ENCODE results near the gene ADGRL3.
"Not testable (repeated sequence)": the region's sequence is repeated elsewhere in the genome, so short reads cannot be mapped to it uniquely, and the experiment has no call there.

The ADGRL3 gene

DNA sequence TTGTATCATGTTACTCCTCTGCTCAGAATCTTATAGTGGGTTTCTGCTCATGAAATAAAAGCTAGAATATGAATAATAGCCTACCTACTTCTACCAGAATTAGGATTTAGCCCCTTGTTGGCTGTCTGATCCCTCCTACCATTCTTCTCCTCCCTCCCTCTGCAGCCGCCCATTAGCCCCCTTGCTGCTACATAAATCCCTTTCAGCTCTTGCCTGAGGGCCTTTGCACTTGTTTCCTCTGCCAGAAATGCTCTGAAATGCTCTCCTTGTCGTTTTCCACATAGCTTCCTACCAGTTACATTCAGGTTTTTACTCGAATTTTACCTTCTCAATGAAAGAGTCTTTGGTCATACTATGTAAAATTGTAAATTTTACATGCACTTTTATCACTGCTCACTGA is 159.2 kb downstream of the ADGRL3 start (continued):
- no peak for TF ChIP-seq ZNF677 (tag by site-specific recombination; IDR thresholded peaks at IDR 0.05)

DNA sequence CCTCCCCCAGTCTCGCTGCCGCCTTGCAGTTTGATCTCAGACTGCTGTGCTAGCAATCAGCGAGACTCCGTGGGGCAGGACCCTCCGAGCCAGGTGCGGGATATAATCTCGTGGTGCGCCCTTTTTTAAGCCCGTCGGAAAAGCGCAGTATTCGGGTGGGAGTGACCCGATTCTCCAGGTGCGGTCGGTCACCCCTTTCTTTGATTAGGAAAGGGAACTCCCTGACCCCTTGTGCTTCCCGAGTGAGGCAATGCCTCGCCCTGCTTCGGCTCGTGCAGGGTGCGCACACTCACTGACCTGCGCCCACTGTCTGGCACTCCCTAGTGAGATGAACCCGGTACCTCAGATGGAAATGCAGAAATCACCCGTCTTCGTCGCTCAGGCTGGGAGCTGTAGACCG is 172.7 kb downstream of the ADGRL3 start:
- H3K27ac ChIP-seq (ENCODE audit: extremely low read depth, low read depth, low read length); H3K9me3 ChIP-seq (ENCODE audit: control insufficient read depth, insufficient read depth, low read depth, low read length); H3K4me3 ChIP-seq (ENCODE audit: low read depth, low read length); POLR2A ChIA-PET; H3K36me3 ChIP-seq (ENCODE audit: control insufficient read depth in 2 of 2, insufficient read depth in 1 of 2, low read length in 2 of 2); CTCF ChIA-PET: not testable (repeated sequence)
- H3K4me1 ChIP-seq (ENCODE audit: control insufficient read depth, insufficient read depth, low read length), result peaks cover 10% of the 10 kb centered on the region; the same call in 1 of the 2 replicates

DNA sequence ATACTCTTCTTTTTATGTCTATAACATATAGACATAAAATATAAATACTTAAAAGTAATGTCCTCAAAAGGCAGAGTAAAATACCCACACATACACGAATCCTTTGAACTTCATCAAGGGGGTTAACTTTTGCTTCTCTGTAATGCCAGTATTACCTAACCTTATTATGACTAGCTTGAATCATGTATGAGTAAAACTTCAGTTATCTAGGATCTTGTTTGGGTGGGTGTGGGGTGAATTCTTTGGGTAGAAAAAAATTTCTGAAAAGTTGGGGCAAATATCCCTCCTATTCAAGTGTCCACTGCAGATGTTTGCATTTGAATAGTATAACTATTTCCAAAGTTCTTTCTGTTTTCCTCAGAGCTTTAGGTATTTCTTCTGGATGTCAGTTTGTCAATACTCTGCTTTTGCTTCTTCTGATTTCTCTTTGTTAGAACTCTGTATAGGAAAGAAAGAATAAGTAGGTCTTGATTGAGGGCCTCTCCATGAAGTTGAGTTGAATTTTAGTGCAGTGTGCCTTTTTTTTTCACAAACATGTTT is 173.8 kb downstream of the ADGRL3 start:
- ChIA-PET CTCF (interaction anchor here (0.6 kb wide), 1 partner anchor 249 kb away, joined by 3 read pairs; no protein-coding TSS in a partner anchor), POLR2A (no interaction called here)
- no peak overlapping the region for H3K27ac ChIP-seq (ENCODE audit: extremely low read depth, low read depth, low read length)
- TF ChIP-seq FEZF1 (tag by site-specific recombination; IDR thresholded peaks at IDR 0.05) (no peak), ZNF549 (tag by site-specific recombination; IDR thresholded peaks at IDR 0.05) (no peak), ZNF558 (tag by site-specific recombination; IDR thresholded peaks at IDR 0.05) (no peak), KLF16 (tag by site-specific recombination; IDR thresholded peaks at IDR 0.05) (no peak), ZNF596 (tag by site-specific recombination; IDR thresholded peaks at IDR 0.05) (no peak), ZNF473 (tag by site-specific recombination; IDR thresholded peaks at IDR 0.05) (no peak), YY2 (tag by site-specific recombination; IDR thresholded peaks at IDR 0.05) (no peak), ZEB2 (tag by site-specific recombination; IDR thresholded peaks at IDR 0.05) (no peak), ZNF701 (tag by site-specific recombination; IDR thresholded peaks at IDR 0.05) (no peak), YY1 (tag by site-specific recombination; IDR thresholded peaks at IDR 0.05) (no peak), ZNF600 (tag by site-specific recombination; IDR thresholded peaks at IDR 0.05) (no peak), ZNF792 (tag by site-specific recombination; IDR thresholded peaks at IDR 0.05) (no peak), ZNF514 (tag by site-specific recombination; IDR thresholded peaks at IDR 0.05) (no peak), KLF8 (tag by site-specific recombination; IDR thresholded peaks at IDR 0.05) (no peak), ZNF791 (tag by site-specific recombination; IDR thresholded peaks at IDR 0.05) (no peak), ZNF266 (tag by site-specific recombination; IDR thresholded peaks at IDR 0.05; ENCODE audit: low read depth) (no peak), KLF10 (tag by site-specific recombination; IDR thresholded peaks at IDR 0.05) (no peak)
- TF ChIP-seq, protein P1, sequence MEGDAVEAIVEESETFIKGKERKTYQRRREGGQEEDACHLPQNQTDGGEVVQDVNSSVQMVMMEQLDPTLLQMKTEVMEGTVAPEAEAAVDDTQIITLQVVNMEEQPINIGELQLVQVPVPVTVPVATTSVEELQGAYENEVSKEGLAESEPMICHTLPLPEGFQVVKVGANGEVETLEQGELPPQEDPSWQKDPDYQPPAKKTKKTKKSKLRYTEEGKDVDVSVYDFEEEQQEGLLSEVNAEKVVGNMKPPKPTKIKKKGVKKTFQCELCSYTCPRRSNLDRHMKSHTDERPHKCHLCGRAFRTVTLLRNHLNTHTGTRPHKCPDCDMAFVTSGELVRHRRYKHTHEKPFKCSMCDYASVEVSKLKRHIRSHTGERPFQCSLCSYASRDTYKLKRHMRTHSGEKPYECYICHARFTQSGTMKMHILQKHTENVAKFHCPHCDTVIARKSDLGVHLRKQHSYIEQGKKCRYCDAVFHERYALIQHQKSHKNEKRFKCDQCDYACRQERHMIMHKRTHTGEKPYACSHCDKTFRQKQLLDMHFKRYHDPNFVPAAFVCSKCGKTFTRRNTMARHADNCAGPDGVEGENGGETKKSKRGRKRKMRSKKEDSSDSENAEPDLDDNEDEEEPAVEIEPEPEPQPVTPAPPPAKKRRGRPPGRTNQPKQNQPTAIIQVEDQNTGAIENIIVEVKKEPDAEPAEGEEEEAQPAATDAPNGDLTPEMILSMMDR (tag by site-specific recombination; IDR thresholded peaks at IDR 0.05), result no peak
- TF ChIP-seq, protein P2, sequence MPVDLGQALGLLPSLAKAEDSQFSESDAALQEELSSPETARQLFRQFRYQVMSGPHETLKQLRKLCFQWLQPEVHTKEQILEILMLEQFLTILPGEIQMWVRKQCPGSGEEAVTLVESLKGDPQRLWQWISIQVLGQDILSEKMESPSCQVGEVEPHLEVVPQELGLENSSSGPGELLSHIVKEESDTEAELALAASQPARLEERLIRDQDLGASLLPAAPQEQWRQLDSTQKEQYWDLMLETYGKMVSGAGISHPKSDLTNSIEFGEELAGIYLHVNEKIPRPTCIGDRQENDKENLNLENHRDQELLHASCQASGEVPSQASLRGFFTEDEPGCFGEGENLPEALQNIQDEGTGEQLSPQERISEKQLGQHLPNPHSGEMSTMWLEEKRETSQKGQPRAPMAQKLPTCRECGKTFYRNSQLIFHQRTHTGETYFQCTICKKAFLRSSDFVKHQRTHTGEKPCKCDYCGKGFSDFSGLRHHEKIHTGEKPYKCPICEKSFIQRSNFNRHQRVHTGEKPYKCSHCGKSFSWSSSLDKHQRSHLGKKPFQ (tag by site-specific recombination; IDR thresholded peaks at IDR 0.05), result no peak
- TF ChIP-seq, protein P3, sequence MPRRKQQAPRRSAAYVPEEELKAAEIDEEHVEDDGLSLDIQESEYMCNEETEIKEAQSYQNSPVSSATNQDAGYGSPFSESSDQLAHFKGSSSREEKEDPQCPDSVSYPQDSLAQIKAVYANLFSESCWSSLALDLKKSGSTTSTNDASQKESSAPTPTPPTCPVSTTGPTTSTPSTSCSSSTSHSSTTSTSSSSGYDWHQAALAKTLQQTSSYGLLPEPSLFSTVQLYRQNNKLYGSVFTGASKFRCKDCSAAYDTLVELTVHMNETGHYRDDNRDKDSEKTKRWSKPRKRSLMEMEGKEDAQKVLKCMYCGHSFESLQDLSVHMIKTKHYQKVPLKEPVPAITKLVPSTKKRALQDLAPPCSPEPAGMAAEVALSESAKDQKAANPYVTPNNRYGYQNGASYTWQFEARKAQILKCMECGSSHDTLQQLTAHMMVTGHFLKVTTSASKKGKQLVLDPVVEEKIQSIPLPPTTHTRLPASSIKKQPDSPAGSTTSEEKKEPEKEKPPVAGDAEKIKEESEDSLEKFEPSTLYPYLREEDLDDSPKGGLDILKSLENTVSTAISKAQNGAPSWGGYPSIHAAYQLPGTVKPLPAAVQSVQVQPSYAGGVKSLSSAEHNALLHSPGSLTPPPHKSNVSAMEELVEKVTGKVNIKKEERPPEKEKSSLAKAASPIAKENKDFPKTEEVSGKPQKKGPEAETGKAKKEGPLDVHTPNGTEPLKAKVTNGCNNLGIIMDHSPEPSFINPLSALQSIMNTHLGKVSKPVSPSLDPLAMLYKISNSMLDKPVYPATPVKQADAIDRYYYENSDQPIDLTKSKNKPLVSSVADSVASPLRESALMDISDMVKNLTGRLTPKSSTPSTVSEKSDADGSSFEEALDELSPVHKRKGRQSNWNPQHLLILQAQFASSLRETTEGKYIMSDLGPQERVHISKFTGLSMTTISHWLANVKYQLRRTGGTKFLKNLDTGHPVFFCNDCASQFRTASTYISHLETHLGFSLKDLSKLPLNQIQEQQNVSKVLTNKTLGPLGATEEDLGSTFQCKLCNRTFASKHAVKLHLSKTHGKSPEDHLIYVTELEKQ (tag by site-specific recombination; IDR thresholded peaks at IDR 0.05; ENCODE audit: borderline replicate concordance), result no peak
- H3K4me1 ChIP-seq (ENCODE audit: control insufficient read depth, insufficient read depth, low read length), result peaks cover 10% of the 10 kb centered on the region; the same call in 1 of the 2 replicates
- no peaks in the 10 kb centered on the region for H3K36me3 ChIP-seq (ENCODE audit: control insufficient read depth in 2 of 2, insufficient read depth in 1 of 2, low read length in 2 of 2)
- no peak overlapping the region for H3K4me3 ChIP-seq (ENCODE audit: low read depth, low read length)
- no peaks in the 10 kb centered on the region for H3K9me3 ChIP-seq (ENCODE audit: control insufficient read depth, insufficient read depth, low read depth, low read length)

All from HEK293 (cell line).